Gastrocnemius medialis (tissue), 4 donors: ENCODE data around the gene ATP6V0B.

Experiments used
- CTCF ChIP-seq, 5 experiments: fragments of 450-650 bp in 3 of 5; fragments of 200-600 bp in 2 of 5; sonication (generic) in 2 of 5; IDR thresholded peaks in 4 of 5; conservative IDR thresholded peaks in 1 of 5; 1 replicate in 4 of 5; 2 replicates in 1 of 5; pipeline ENCODE4 v1.5.1; 2016 to 2019; ENCODE audit warnings: antibody characterized with exemption in 5 of 5, mild to moderate bottlenecking in 3 of 5, moderate library complexity in 3 of 5
- POLR2A ChIP-seq, 2 donors: fragments of 450-650 bp; IDR thresholded peaks; one replicate each; pipeline ENCODE4 v1.6.1; 2017; ENCODE audit warnings: antibody characterized with exemption in 2 of 2, mild to moderate bottlenecking in 2 of 2, moderate library complexity in 2 of 2

GRCh38 chr1:43958351-43959255, 16.2 kb upstream of the ATP6V0B start:
- TF ChIP-seq CTCF (IDR thresholded peaks at IDR 0.05 in 4 of 5, conservative IDR thresholded peaks at IDR 0.05 in 1 of 5) (no peak), POLR2A (IDR thresholded peaks at IDR 0.05) (no peak)
